HEK293 (cell line): ENCODE data around the gene SURF1.

ENCODE experiments used
- ZNF837 ChIP-seq: fragments of 450-650 bp; formaldehyde crosslinking; IDR thresholded peaks from 2 replicates; pipeline ENCODE4 v1.5.1; 2016; ENCODE audit warnings: missing biosample characterization, missing genetic modification characterization
- TF ChIP-seq, protein P1 (sequence below): fragments of 450-650 bp; formaldehyde crosslinking; IDR thresholded peaks from 2 replicates; pipeline ENCODE4 v1.5.1; 2016; ENCODE audit warnings: missing biosample characterization, missing genetic modification characterization

DNA sequence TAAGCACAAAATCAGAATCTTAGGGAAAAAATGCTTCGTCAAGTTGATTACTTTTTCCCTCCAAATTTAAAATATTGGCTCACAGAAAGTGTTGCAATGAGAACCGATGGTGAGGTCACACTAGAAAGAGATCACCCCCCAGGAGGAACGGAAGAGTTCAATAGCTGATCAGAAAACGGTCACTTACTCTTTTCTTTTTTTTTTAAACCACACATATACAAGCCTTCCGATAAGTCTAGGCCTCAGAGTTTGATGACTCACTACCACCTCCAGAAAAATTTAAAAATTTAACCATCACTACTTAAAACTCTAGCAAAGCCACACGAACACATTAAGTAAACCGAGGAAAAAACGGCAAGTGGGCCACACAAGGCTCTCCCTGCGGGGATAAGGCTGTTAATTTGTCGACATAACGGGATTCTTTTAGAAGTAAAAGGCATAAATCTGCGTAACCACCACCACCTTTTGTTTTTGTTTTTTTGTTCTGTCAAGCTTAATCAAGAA lies 18.4 kb upstream of the SURF1 start:
- TF ChIP-seq, protein P1, sequence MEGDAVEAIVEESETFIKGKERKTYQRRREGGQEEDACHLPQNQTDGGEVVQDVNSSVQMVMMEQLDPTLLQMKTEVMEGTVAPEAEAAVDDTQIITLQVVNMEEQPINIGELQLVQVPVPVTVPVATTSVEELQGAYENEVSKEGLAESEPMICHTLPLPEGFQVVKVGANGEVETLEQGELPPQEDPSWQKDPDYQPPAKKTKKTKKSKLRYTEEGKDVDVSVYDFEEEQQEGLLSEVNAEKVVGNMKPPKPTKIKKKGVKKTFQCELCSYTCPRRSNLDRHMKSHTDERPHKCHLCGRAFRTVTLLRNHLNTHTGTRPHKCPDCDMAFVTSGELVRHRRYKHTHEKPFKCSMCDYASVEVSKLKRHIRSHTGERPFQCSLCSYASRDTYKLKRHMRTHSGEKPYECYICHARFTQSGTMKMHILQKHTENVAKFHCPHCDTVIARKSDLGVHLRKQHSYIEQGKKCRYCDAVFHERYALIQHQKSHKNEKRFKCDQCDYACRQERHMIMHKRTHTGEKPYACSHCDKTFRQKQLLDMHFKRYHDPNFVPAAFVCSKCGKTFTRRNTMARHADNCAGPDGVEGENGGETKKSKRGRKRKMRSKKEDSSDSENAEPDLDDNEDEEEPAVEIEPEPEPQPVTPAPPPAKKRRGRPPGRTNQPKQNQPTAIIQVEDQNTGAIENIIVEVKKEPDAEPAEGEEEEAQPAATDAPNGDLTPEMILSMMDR (tag by site-specific recombination), result no peak
- TF ChIP-seq ZNF837 (tag by site-specific recombination), result no peak
